Measurements from ENCODE around the gene PTGFR. TPM values are rescaled to one million over a fixed set of nuclear protein-coding genes. Genes with fewer than 3 reads are reported as not detected.

Gene PTGFR
- polyA plus RNA-seq, 1 experiment = 2.0 TPM

Other genes with a start within 250 kb of the PTGFR start
- 0.86 and 1.1 TPM in 2 replicates for gene IFI44L, start 129.5 kb downstream of the PTGFR start, polyA plus RNA-seq (2011; rRNA removed)
- 4.3 and 6.0 TPM in 2 replicates for gene IFI44, start 158.9 kb downstream of the PTGFR start, polyA plus RNA-seq (2011; rRNA removed)